ENCODE results near the gene TFCP2.

GRCh38 chr12:51160814-51161459 lies 12.0 kb downstream of the TFCP2 start:
- TF ChIP-seq CTCF (IDR thresholded peaks at IDR 0.05), result no peak
- no peak for TF ChIP-seq POLR2A (IDR thresholded peaks at IDR 0.05)
